Hematopoietic multipotent progenitor cell treated with erythropoietin and hydrocortisone succinate and interleukin-3 and kit ligand, for 8 days (in vitro differentiated cells): ENCODE measurements around the gene MRPL12.
A peak's percentile ranks its signal among the peaks of the same experiment; 100 is the strongest.

Source experiments
- DNase-seq: peaks from one replicate; pipeline ENCODE4 v3.0.0-alpha.2; 2015

The MRPL12 gene

DNA sequence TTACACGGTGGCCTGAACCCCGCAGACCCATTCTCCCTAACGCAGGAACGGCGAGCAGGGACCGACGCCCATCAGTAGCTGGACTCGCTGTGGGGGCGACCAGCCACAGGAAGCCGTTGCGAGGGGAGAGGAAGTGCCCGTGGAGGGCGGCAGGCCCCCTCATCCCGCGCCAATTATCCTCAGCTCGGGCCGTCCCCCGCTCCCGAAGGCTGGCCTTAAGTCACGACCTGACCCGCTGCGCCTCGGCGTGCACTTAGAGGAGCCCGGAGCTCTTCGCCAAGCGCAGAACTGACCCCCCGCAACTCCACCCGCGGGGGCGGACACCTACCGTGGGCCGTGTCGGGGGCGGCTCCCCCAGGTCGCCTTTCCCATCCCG, 20.0 kb upstream of the MRPL12 start:
- DNase-seq: peak; percentile 20

GRCh38 chr17:81683584-81684441, 19.4 kb upstream of the MRPL12 start, which contains the start of the genes ARL16 and HGS:
ARL16 (minus strand) TSS chr17:81683797; CDS start chr17:81683753, 44 bp downstream.
HGS (plus strand) TSS chr17:81684011; CDS start chr17:81684067, 56 bp downstream.
- peak; percentile 99 for DNase-seq

DNA sequence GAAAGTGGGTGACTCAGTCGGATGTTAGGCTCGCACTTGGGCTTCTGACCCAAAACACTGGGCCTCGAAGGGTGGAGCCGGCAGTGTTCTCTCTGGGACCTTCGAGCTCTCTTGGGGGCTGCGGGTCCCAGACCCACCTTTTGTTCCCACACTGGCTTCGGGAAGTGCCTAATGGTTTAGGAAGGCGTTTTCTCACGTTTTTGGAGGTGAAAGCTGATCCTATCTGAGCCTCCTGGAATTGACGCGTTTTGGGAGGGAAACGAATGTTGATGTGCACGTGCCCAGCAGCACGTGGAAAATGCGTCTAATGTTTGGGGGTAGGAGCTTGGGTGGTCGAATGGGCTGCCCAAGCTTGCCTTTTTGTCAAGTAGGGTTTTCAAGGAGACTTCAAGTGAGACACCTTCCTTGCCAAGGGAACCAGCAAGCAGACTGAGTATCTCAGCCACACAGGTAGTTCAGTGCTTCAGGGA, 18.7 kb upstream of the MRPL12 start:
- DNase-seq: peak; percentile 37

GRCh38 chr17:81685108-81685507, 18.1 kb upstream of the MRPL12 start:
- no peak for DNase-seq

- DNase-seq: no peak
Observed at GRCh38 chr17:81686614-81687013, 16.6 kb upstream of the MRPL12 start.

- no peak for DNase-seq
Observed at GRCh38 chr17:81687770-81688541, 15.2 kb upstream of the MRPL12 start.

GRCh38 chr17:81688616-81689015, 14.6 kb upstream of the MRPL12 start:
- DNase-seq: no peak

DNA sequence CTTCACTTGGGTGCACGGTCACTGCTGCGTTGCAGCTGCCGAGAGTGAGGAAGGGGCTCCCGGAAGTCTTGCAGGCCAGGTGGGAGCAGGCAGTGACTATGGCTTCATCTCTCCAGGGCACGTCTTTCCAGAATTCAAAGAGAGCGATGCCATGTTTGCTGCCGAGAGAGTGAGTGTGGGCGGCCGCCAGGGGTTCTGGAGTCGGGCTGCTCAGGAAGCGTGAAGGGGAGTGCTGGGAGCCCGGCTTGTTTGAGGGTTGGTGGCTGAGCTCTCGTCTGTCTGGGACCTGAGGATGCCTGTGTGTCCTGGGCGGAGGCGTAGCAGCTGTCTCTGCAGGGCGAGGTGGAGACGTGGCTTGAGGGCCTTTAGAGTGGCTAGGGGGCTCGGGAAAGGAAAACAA, 13.1 kb upstream of the MRPL12 start:
- DNase-seq: no peak

GRCh38 chr17:81690549-81690948, 12.6 kb upstream of the MRPL12 start:
- no peak for DNase-seq

DNA sequence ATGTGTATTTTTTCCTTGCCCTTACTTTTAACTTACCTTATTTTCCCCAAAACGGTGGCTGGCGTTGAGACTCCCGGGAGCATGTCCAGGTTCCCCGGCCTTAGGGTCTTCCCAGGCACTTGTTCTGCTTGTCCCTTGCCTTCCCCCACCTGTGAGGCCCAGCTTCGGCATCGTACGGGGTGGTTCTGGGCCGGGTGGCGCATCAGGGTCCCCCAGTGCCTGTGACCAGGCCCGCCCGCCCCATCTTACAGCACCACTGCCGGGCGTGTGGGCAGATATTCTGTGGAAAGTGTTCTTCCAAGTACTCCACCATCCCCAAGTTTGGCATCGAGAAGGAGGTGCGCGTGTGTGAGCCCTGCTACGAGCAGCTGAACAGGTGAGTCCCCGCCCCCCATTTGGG, 12.0 kb upstream of the MRPL12 start:
- no peak for DNase-seq

GRCh38 chr17:81691608-81692007, 11.6 kb upstream of the MRPL12 start:
- no peak for DNase-seq

GRCh38 chr17:81693509-81694210, 9.5 kb upstream of the MRPL12 start:
- no peak for DNase-seq

DNA sequence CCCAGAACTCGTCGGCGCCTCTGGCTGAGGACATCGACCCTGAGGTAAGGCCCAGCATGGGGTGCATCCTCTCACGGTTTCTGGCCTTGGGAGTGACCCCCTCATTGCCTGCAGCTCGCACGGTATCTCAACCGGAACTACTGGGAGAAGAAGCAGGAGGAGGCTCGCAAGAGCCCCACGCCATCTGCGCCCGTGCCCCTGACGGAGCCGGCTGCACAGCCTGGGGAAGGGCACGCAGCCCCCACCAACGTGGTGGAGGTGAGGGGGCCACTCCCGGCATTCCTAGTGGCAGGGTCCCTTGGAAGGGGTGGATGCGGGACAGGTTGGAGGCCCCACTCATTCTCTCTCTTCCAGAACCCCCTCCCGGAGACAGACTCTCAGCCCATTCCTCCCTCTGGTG, 8.4 kb upstream of the MRPL12 start:
- DNase-seq: no peak

DNA sequence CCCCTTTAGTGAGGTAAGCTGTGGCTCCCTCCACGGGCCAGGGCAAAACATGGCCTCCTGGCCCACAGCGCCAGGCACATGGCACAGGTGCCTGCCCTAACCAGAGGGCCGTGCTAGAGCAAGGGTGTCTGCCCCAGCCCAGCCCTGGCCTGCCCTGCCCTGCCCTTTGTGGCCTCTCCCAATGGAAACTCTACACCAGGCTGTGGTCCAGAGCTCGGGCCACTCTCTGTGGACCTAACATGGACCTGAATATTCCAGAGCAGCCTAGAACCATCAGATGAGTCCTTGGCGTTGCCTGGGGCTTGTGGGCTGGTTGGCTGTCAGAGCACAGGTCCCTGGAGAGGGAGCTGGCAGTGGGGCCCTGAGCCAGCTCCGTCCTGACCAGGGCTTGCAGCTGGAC, 8.0 kb upstream of the MRPL12 start:
- DNase-seq: no peak

- no peak for DNase-seq
Observed at GRCh38 chr17:81695801-81696200, 7.4 kb upstream of the MRPL12 start.

GRCh38 chr17:81696218-81696941, 6.8 kb upstream of the MRPL12 start:
- no peak for DNase-seq

- no peak for DNase-seq
Observed at GRCh38 chr17:81697261-81698044, 5.7 kb upstream of the MRPL12 start.

- no peak for DNase-seq
Observed at GRCh38 chr17:81700353-81701287, 2.5 kb upstream of the MRPL12 start.

- peak; percentile 57 for DNase-seq
Observed at GRCh38 chr17:81701288-81702071, 1.7 kb upstream of the MRPL12 start.
